ENCODE measurements around the gene CCND1. TPM values are rescaled to one million over a fixed set of nuclear protein-coding genes. Genes with fewer than 3 reads are reported as not detected.

CCND1 gene
- total RNA-seq, 5 donors from 2014 or later (not counting 1 experiment from before 2014, with no cell fraction given) = 1.0 to 4.2 (median 2.8) TPM

DNA sequence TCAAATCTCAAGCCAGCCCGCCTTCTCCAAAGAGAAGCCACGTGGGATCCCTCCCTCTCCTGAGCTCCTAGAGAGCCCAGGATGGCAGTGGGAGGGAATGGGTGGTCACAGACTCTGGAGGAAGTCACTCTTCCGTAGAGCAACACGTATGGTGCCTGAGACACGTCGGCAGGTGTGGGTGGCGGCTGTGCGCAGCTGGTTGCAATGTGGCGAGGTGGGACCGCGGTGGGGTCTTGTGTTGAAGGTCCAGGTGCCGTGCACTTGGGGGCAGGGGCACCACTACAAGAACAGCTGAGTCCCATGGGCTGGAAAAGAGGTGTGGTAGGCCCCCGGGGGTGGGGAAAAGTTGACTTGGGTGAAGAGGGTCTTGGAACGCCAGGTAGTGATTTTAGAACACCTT is 13.4 kb upstream of the CCND1 start:
- Mint-ChIP-seq H3K27ac (no peak overlapping the region), H3K9me3 (peaks cover 0 to 8% (median 6%) of the 10 kb centered on the region in 3 donors), H3K4me3 (no peak overlapping the region), H3K36me3 (no peaks in the 10 kb centered on the region), H3K4me1 (no peaks in the 10 kb centered on the region), H3K27me3 (peaks cover 22 to 36% of the 10 kb centered on the region in 2 donors)
- ChIA-PET POLR2A (no interaction called here), CTCF (no interaction called here)
- Histone ChIP-seq H3K27me3 (replicated peaks in 1 of 2; ENCODE audit: control insufficient read depth in 2 of 2, extremely low read depth in 1 of 2, insufficient read depth in 2 of 2, low read length in 1 of 2) (peaks cover 2 to 28% of the 10 kb centered on the region in 2 experiments), H3K27ac (ENCODE audit: low read length) (no peak overlapping the region), H3K4me1 (ENCODE audit: control insufficient read depth in 1 of 2, extremely low read depth in 1 of 2, insufficient read depth in 2 of 2, low read length in 2 of 2) (no peaks in the 10 kb centered on the region), H3K9me3 (no peaks in the 10 kb centered on the region), H3K4me3 (ENCODE audit: control insufficient read depth in 1 of 2, extremely low read depth in 1 of 2, low read length in 1 of 2) (no peak overlapping the region), H3K36me3 (ENCODE audit: control insufficient read depth in 2 of 2, extremely low read depth in 1 of 2, insufficient read depth in 1 of 2, low read length in 1 of 2) (no peaks in the 10 kb centered on the region)
- no peak for DNase-seq
- 83% methylated on average over 12 of the region's 14 CpGs for WGBS (ENCODE audit: insufficient coverage)
- no peak for ATAC-seq (replicated peaks in 1 of 4)

DNA sequence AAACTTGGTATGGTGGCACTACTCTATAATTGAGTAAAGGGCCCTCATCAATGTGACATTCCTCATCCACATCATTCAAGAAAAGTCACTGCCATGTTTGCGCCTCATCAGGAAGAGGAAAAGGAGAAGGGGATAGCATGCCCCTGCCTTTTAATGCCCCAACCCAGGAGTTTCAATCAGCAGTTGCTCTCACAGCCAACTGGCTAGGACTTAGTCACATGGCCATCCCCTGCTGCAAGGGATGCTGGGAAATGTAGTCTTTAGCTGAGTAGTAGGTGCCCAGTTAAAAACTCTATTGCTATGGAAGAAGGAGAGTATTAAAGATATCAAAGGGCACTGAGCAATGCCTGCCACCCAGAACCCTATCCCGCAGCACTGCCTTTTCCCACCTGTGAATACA is 10.9 kb upstream of the CCND1 start:
- peaks cover 0 to 8% (median 6%) of the 10 kb centered on the region in 3 donors for H3K9me3 Mint-ChIP-seq
- no peaks in the 10 kb centered on the region for H3K4me1 Mint-ChIP-seq
- H3K27ac Mint-ChIP-seq = no peak overlapping the region
- no peak overlapping the region for H3K27ac ChIP-seq (ENCODE audit: low read length)
- no peak overlapping the region for H3K4me3 ChIP-seq (ENCODE audit: control insufficient read depth in 1 of 2, extremely low read depth in 1 of 2, low read length in 1 of 2)
- H3K4me1 ChIP-seq (ENCODE audit: control insufficient read depth in 1 of 2, extremely low read depth in 1 of 2, insufficient read depth in 2 of 2, low read length in 2 of 2) = no peaks in the 10 kb centered on the region
- peaks cover 37% of the 10 kb centered on the region in 2 donors for H3K27me3 Mint-ChIP-seq
- DNase-seq (peak in 1 of 35 experiments; percentile 13), ATAC-seq (replicated peaks in 1 of 4) (no peak)
- no peaks in the 10 kb centered on the region for H3K36me3 Mint-ChIP-seq
- CTCF ChIA-PET = no interaction called here
- no peaks in the 10 kb centered on the region for H3K9me3 ChIP-seq
- POLR2A ChIA-PET = no interaction called here
- no peak overlapping the region for H3K4me3 Mint-ChIP-seq
- no CpG with 5 or more reads among the region's 2 CpGs for WGBS (ENCODE audit: insufficient coverage)
- H3K36me3 ChIP-seq (ENCODE audit: control insufficient read depth in 2 of 2, extremely low read depth in 1 of 2, insufficient read depth in 1 of 2, low read length in 1 of 2) = no peaks in the 10 kb centered on the region
- peaks cover 0 to 35% of the 10 kb centered on the region in 2 experiments for H3K27me3 ChIP-seq (replicated peaks in 1 of 2; ENCODE audit: control insufficient read depth in 2 of 2, extremely low read depth in 1 of 2, insufficient read depth in 2 of 2, low read length in 1 of 2)

DNA sequence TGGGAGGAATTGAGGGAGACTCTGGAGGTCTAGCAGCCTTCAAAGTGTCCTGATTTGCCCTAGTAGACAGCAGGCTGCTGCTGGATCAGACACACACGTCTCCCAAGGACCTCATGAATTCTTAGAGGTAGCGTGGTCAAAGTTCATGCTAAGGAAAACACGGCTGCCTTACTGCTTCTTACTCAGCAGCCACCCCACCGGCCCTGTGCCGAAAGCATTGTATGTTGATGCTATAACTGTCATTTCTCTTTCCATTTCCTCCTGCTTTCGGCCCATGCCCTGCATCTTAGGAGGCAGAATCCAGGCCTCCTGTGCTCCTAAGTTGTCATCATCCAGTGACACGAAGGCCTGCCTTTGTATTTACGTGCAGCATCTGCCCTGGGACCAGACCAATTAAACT is 10.5 kb upstream of the CCND1 start:
- Histone ChIP-seq H3K4me3 (ENCODE audit: control insufficient read depth in 1 of 2, extremely low read depth in 1 of 2, low read length in 1 of 2) (no peak overlapping the region), H3K27ac (ENCODE audit: low read length) (no peak overlapping the region), H3K27me3 (replicated peaks in 1 of 2; ENCODE audit: control insufficient read depth in 2 of 2, extremely low read depth in 1 of 2, insufficient read depth in 2 of 2, low read length in 1 of 2) (peaks cover 0 to 35% of the 10 kb centered on the region in 2 experiments), H3K9me3 (no peaks in the 10 kb centered on the region), H3K36me3 (ENCODE audit: control insufficient read depth in 2 of 2, extremely low read depth in 1 of 2, insufficient read depth in 1 of 2, low read length in 1 of 2) (no peaks in the 10 kb centered on the region), H3K4me1 (ENCODE audit: control insufficient read depth in 1 of 2, extremely low read depth in 1 of 2, insufficient read depth in 2 of 2, low read length in 2 of 2) (no peaks in the 10 kb centered on the region)
- ATAC-seq (replicated peaks in 1 of 4) (no peak), DNase-seq (no peak)
- Mint-ChIP-seq H3K27ac (no peak overlapping the region), H3K27me3 (peaks cover 37 to 41% of the 10 kb centered on the region in 2 donors), H3K9me3 (peaks cover 0 to 8% (median 6%) of the 10 kb centered on the region in 3 donors), H3K4me3 (no peak overlapping the region), H3K36me3 (no peaks in the 10 kb centered on the region), H3K4me1 (no peaks in the 10 kb centered on the region)
- POLR2A ChIA-PET = no interaction called here
- WGBS (ENCODE audit: insufficient coverage) = 100% methylated on average over 4 of the region's 8 CpGs
- CTCF ChIA-PET = no interaction called here

- Mint-ChIP-seq H3K4me3 (no peak overlapping the region), H3K27me3 (peaks cover 28 to 46% of the 10 kb centered on the region in 2 donors), H3K27ac (no peak overlapping the region), H3K4me1 (peaks cover 0 to 11% (median 10%) of the 10 kb centered on the region in 3 donors), H3K36me3 (no peaks in the 10 kb centered on the region), H3K9me3 (peaks cover 0 to 8% (median 6%) of the 10 kb centered on the region in 3 donors)
- Histone ChIP-seq H3K4me1 (ENCODE audit: control insufficient read depth in 1 of 2, extremely low read depth in 1 of 2, insufficient read depth in 2 of 2, low read length in 2 of 2) (peaks cover 7 to 14% of the 10 kb centered on the region in 2 experiments), H3K27me3 (replicated peaks in 1 of 2; ENCODE audit: control insufficient read depth in 2 of 2, extremely low read depth in 1 of 2, insufficient read depth in 2 of 2, low read length in 1 of 2) (peaks cover 4 to 49% of the 10 kb centered on the region in 2 experiments), H3K36me3 (ENCODE audit: control insufficient read depth in 2 of 2, extremely low read depth in 1 of 2, insufficient read depth in 1 of 2, low read length in 1 of 2) (no peaks in the 10 kb centered on the region), H3K9me3 (no peaks in the 10 kb centered on the region), H3K4me3 (ENCODE audit: control insufficient read depth in 1 of 2, extremely low read depth in 1 of 2, low read length in 1 of 2) (no peak overlapping the region), H3K27ac (ENCODE audit: low read length) (no peak overlapping the region)
- ATAC-seq (replicated peaks in 1 of 4) (no peak), DNase-seq (no peak)
- CTCF ChIA-PET = no interaction called here
- POLR2A ChIA-PET = no interaction called here
- WGBS (ENCODE audit: insufficient coverage) = 72% methylated on average over 2 of the region's 4 CpGs
These were observed 8.1 kb upstream of the CCND1 start for GRCh38 chr11:69632900-69633299.

DNA sequence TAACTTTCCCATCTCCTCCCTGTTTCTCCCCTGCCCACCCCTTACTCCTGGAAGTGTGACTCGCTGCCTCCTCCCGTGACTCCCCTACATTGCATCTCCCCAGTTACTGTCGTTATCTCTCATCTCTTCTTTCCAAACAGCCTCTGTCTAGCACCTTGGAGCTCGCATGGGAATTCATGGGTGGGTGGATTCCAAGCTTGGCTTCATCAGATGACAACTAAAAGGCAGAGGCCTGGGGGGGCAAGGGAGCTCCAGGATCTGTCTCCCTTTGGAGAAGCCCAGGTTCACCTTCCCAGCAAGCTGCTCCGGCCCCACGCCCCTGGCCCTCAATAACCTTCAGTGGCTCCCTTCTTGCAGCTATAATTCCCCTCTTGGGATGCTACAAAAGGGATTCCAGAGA is 6.9 kb upstream of the CCND1 start:
- Mint-ChIP-seq H3K36me3 (no peaks in the 10 kb centered on the region), H3K27me3 (peaks cover 30 to 50% of the 10 kb centered on the region in 2 donors), H3K4me3 (no peak overlapping the region), H3K4me1 (peaks cover 0 to 18% (median 16%) of the 10 kb centered on the region in 3 donors), H3K27ac (no peak overlapping the region), H3K9me3 (peaks cover 0 to 8% (median 6%) of the 10 kb centered on the region in 3 donors)
- H3K9me3 ChIP-seq = no peaks in the 10 kb centered on the region
- H3K27me3 ChIP-seq (replicated peaks in 1 of 2; ENCODE audit: control insufficient read depth in 2 of 2, extremely low read depth in 1 of 2, insufficient read depth in 2 of 2, low read length in 1 of 2) = peaks cover 6 to 51% of the 10 kb centered on the region in 2 experiments
- H3K4me3 ChIP-seq (ENCODE audit: control insufficient read depth in 1 of 2, extremely low read depth in 1 of 2, low read length in 1 of 2) = no peak overlapping the region
- CTCF ChIA-PET = no interaction called here
- no peak for ATAC-seq (replicated peaks in 1 of 4)
- POLR2A ChIA-PET = no interaction called here
- no peak overlapping the region for H3K27ac ChIP-seq (ENCODE audit: low read length)
- 83% methylated on average over 1 of the region's 6 CpGs for WGBS (ENCODE audit: insufficient coverage)
- H3K36me3 ChIP-seq (ENCODE audit: control insufficient read depth in 2 of 2, extremely low read depth in 1 of 2, insufficient read depth in 1 of 2, low read length in 1 of 2) = no peaks in the 10 kb centered on the region
- DNase-seq = no peak
- H3K4me1 ChIP-seq (ENCODE audit: control insufficient read depth in 1 of 2, extremely low read depth in 1 of 2, insufficient read depth in 2 of 2, low read length in 2 of 2) = peaks cover 12 to 25% of the 10 kb centered on the region in 2 experiments

DNA sequence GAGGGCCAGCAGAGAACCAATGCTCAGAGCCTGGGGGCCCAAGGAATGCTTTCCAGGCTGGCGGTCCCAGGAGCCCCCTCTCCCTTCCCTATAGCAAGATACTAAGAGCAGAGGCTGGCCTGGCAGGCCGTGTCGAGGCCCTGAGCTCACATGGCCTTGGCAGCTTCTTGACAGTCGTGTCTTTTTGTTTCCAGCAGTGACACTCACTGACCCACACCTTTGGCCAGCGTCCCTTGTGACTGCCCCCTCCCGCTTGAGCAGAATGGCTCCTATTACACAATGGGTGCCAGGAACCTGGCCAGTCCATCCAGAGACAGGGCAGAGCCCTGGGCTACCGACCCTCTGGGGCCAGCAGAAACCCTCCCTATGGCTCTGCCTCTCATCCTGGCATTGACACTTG is 6.4 kb upstream of the CCND1 start:
- no peaks in the 10 kb centered on the region for H3K9me3 ChIP-seq
- H3K9me3 Mint-ChIP-seq = peaks cover 0 to 5% (median 4%) of the 10 kb centered on the region in 3 donors
- WGBS (ENCODE audit: insufficient coverage) = 71% methylated on average over 5 of the region's 7 CpGs
- no peaks in the 10 kb centered on the region for H3K36me3 ChIP-seq (ENCODE audit: control insufficient read depth in 2 of 2, extremely low read depth in 1 of 2, insufficient read depth in 1 of 2, low read length in 1 of 2)
- peaks cover 29 to 51% of the 10 kb centered on the region in 2 donors for H3K27me3 Mint-ChIP-seq
- peaks cover 12 to 28% of the 10 kb centered on the region in 2 experiments for H3K4me1 ChIP-seq (ENCODE audit: control insufficient read depth in 1 of 2, extremely low read depth in 1 of 2, insufficient read depth in 2 of 2, low read length in 2 of 2)
- H3K4me3 ChIP-seq (ENCODE audit: control insufficient read depth in 1 of 2, extremely low read depth in 1 of 2, low read length in 1 of 2) = no peak overlapping the region
- DNase-seq (no peak), ATAC-seq (replicated peaks in 1 of 4) (no peak)
- no peak overlapping the region for H3K4me3 Mint-ChIP-seq
- ChIA-PET CTCF (no interaction called here), POLR2A (no interaction called here)
- H3K4me1 Mint-ChIP-seq = peaks cover 0 to 19% (median 18%) of the 10 kb centered on the region in 3 donors
- peaks cover 7 to 54% of the 10 kb centered on the region in 2 experiments for H3K27me3 ChIP-seq (replicated peaks in 1 of 2; ENCODE audit: control insufficient read depth in 2 of 2, extremely low read depth in 1 of 2, insufficient read depth in 2 of 2, low read length in 1 of 2)
- no peak overlapping the region for H3K27ac Mint-ChIP-seq
- H3K36me3 Mint-ChIP-seq = no peaks in the 10 kb centered on the region
- H3K27ac ChIP-seq (ENCODE audit: low read length) = no peak overlapping the region

- H3K9me3 Mint-ChIP-seq = no peaks in the 10 kb centered on the region
- no peaks in the 10 kb centered on the region for H3K36me3 ChIP-seq (ENCODE audit: control insufficient read depth in 2 of 2, extremely low read depth in 1 of 2, insufficient read depth in 1 of 2, low read length in 1 of 2)
These were observed 5.8 kb upstream of the CCND1 start for GRCh38 chr11:69635195-69635594.

More at GRCh38 chr11:69635195-69635594, 5.8 kb upstream of the CCND1 start:
- H3K4me1 Mint-ChIP-seq = peaks cover 5 to 25% (median 24%) of the 10 kb centered on the region in 3 donors
- no peak overlapping the region for H3K4me3 ChIP-seq (ENCODE audit: control insufficient read depth in 1 of 2, extremely low read depth in 1 of 2, low read length in 1 of 2)
- ATAC-seq (replicated peaks in 1 of 4) = no peak
- ChIA-PET CTCF (no interaction called here), POLR2A (no interaction called here)
- H3K27me3 ChIP-seq (replicated peaks in 1 of 2; ENCODE audit: control insufficient read depth in 2 of 2, extremely low read depth in 1 of 2, insufficient read depth in 2 of 2, low read length in 1 of 2) = peaks cover 10 to 58% of the 10 kb centered on the region in 2 experiments
- peaks cover 32 to 57% of the 10 kb centered on the region in 2 donors for H3K27me3 Mint-ChIP-seq
- no peak overlapping the region for H3K4me3 Mint-ChIP-seq
- H3K4me1 ChIP-seq (ENCODE audit: control insufficient read depth in 1 of 2, extremely low read depth in 1 of 2, insufficient read depth in 2 of 2, low read length in 2 of 2) = peaks cover 14 to 33% of the 10 kb centered on the region in 2 experiments
- no peak for DNase-seq
- H3K27ac ChIP-seq (ENCODE audit: low read length) = no peak overlapping the region
- no peak overlapping the region for H3K27ac Mint-ChIP-seq
- WGBS (ENCODE audit: insufficient coverage) = no CpG with 5 or more reads among the region's 6 CpGs
- H3K9me3 ChIP-seq = no peaks in the 10 kb centered on the region
- H3K36me3 Mint-ChIP-seq = no peaks in the 10 kb centered on the region

All from T-cell (primary cell).